CD4-positive, alpha-beta T cell treated with Interferon alpha-2 for 1 hour (primary cell): ENCODE data around the gene ESRRG.
"Not testable (repeated sequence)": the region's sequence is repeated elsewhere in the genome, so short reads cannot be mapped to it uniquely, and the experiment has no call there.

Source experiments
- DNase-seq, 2 donors: peaks; one replicate each; pipeline ENCODE4 v3.0.0-alpha.2; 2020 to 2022

The ESRRG gene

GRCh38 chr1:216723274-216723780, at the start of gene ESRRG:
ESRRG (minus strand) TSS chr1:216723429; CDS start chr1:216723299, 130 bp downstream.
- no peak for DNase-seq

- no peak for DNase-seq
Measured at GRCh38 chr1:216771922-216772321, 48.7 kb upstream of the ESRRG start.

GRCh38 chr1:216766633-216767327, 43.6 kb upstream of the ESRRG start:
- no peak for DNase-seq

GRCh38 chr1:216765346-216766300, 42.4 kb upstream of the ESRRG start:
- DNase-seq = no peak

GRCh38 chr1:216758161-216758560, 34.9 kb upstream of the ESRRG start:
- no peak for DNase-seq

- DNase-seq = no peak
Measured at GRCh38 chr1:216757110-216757509, 33.9 kb upstream of the ESRRG start.

GRCh38 chr1:216750961-216751360, 27.7 kb upstream of the ESRRG start:
- no peak for DNase-seq

- no peak for DNase-seq
Measured at GRCh38 chr1:216750031-216750627, 26.9 kb upstream of the ESRRG start.

GRCh38 chr1:216749232-216749631, 26.0 kb upstream of the ESRRG start:
- DNase-seq = no peak

- DNase-seq = no peak
Measured at GRCh38 chr1:216742625-216743024, 19.4 kb upstream of the ESRRG start.

GRCh38 chr1:216740331-216740730, 17.1 kb upstream of the ESRRG start:
- DNase-seq = no peak

GRCh38 chr1:216739793-216740192, 16.6 kb upstream of the ESRRG start:
- no peak for DNase-seq

GRCh38 chr1:216732121-216732520, 8.9 kb upstream of the ESRRG start:
- no peak for DNase-seq

GRCh38 chr1:216731562-216731961, 8.3 kb upstream of the ESRRG start:
- DNase-seq = no peak

- DNase-seq = no peak
Measured at GRCh38 chr1:216726435-216726834, 3.2 kb upstream of the ESRRG start.

- DNase-seq = no peak
Measured at GRCh38 chr1:216722821-216723220, 408 bp downstream of the ESRRG start.

GRCh38 chr1:216721863-216722262, 1.4 kb downstream of the ESRRG start:
- no peak for DNase-seq

- DNase-seq = no peak
Measured at GRCh38 chr1:216721062-216721461, 2.2 kb downstream of the ESRRG start.

- no peak for DNase-seq
Measured at GRCh38 chr1:216711712-216712111, 11.5 kb downstream of the ESRRG start.

- no peak for DNase-seq
Measured at GRCh38 chr1:216710598-216711333, 12.5 kb downstream of the ESRRG start.

- no peak for DNase-seq
Measured at GRCh38 chr1:216710055-216710454, 13.2 kb downstream of the ESRRG start.

- no peak for DNase-seq
Measured at GRCh38 chr1:216705676-216706075, 17.6 kb downstream of the ESRRG start.

- not testable (repeated sequence) for DNase-seq
Measured at GRCh38 chr1:216704065-216704464, 19.2 kb downstream of the ESRRG start.
